Mononuclear cell (primary cell): ENCODE results near the gene SIDT1. TPM values are rescaled to one million over a fixed set of nuclear protein-coding genes. Genes with fewer than 3 reads are reported as not detected.

Source experiments
- H3K27me3 ChIP-seq: 2 replicates; pipeline ENCODE4 v1.6.0; 2011; ENCODE audit warnings: low read length, control low read depth; ENCODE audit not compliant: insufficient read depth
- H3K4me1 ChIP-seq: 2 replicates; pipeline ENCODE4 v1.5.1; 2011; ENCODE audit warnings: mild to moderate bottlenecking, low read length, control low read depth; ENCODE audit not compliant: insufficient read depth
- H3K4me3 ChIP-seq: 2 replicates; pipeline ENCODE4 v1.5.1; 2011; ENCODE audit warnings: mild to moderate bottlenecking, low read length, moderate library complexity
- H3K9me3 ChIP-seq: 2 replicates; pipeline ENCODE4 v1.5.1; 2011; ENCODE audit warnings: low read depth, mild to moderate bottlenecking, control low read depth, low read length
- total RNA-seq: library from RNA; depleted of rRNA; stranded (reverse); fragments of >200 nt; gene quantifications from one replicate; pipeline ENCODE4 v1.2.3, GENCODE V29; 2012

The SIDT1 gene
- total RNA-seq, result 38.5 TPM

GRCh38 chr3:113531826-113532697 lies at the start of gene SIDT1:
TSS of gene SIDT1 (plus strand) at chr3:113532555. CDS start at chr3:113533022, 467 bp downstream.
- Histone ChIP-seq H3K4me1 (peaks cover 38% of the 10 kb centered on the region), H3K27me3 (no peaks in the 10 kb centered on the region), H3K9me3 (no peaks in the 10 kb centered on the region), H3K4me3 (peak within 1 kb of the TSS; percentile 75)

- Histone ChIP-seq H3K4me1 (peaks cover 4% of the 10 kb centered on the region), H3K4me3 (no peak overlapping the region), H3K27me3 (no peaks in the 10 kb centered on the region), H3K9me3 (no peaks in the 10 kb centered on the region)
Measured at GRCh38 chr3:113485161-113485609, 47.2 kb upstream of the SIDT1 start.

GRCh38 chr3:113495035-113495434 lies 37.3 kb upstream of the SIDT1 start:
- Histone ChIP-seq H3K4me1 (no peaks in the 10 kb centered on the region), H3K9me3 (no peaks in the 10 kb centered on the region), H3K4me3 (no peak overlapping the region), H3K27me3 (no peaks in the 10 kb centered on the region)

- Histone ChIP-seq H3K27me3 (no peaks in the 10 kb centered on the region), H3K4me1 (no peaks in the 10 kb centered on the region), H3K9me3 (no peaks in the 10 kb centered on the region), H3K4me3 (no peak overlapping the region)
Measured at GRCh38 chr3:113496924-113497323, 35.4 kb upstream of the SIDT1 start.

- Histone ChIP-seq H3K9me3 (no peaks in the 10 kb centered on the region), H3K27me3 (no peaks in the 10 kb centered on the region), H3K4me1 (no peaks in the 10 kb centered on the region), H3K4me3 (no peak overlapping the region)
Measured at GRCh38 chr3:113498221-113499005, 33.9 kb upstream of the SIDT1 start.

GRCh38 chr3:113499081-113499480 lies 33.3 kb upstream of the SIDT1 start:
- no peaks in the 10 kb centered on the region for H3K9me3 ChIP-seq
- no peak overlapping the region for H3K4me3 ChIP-seq
- no peaks in the 10 kb centered on the region for H3K27me3 ChIP-seq
- no peaks in the 10 kb centered on the region for H3K4me1 ChIP-seq

GRCh38 chr3:113501597-113501996 lies 30.8 kb upstream of the SIDT1 start:
- H3K9me3 ChIP-seq, result no peaks in the 10 kb centered on the region
- no peaks in the 10 kb centered on the region for H3K4me1 ChIP-seq
- no peak overlapping the region for H3K4me3 ChIP-seq
- no peaks in the 10 kb centered on the region for H3K27me3 ChIP-seq

GRCh38 chr3:113505867-113506266 lies 26.5 kb upstream of the SIDT1 start:
- Histone ChIP-seq H3K9me3 (no peaks in the 10 kb centered on the region), H3K27me3 (no peaks in the 10 kb centered on the region), H3K4me3 (no peak overlapping the region), H3K4me1 (no peaks in the 10 kb centered on the region)

- no peaks in the 10 kb centered on the region for H3K4me1 ChIP-seq
- no peak overlapping the region for H3K4me3 ChIP-seq
- no peaks in the 10 kb centered on the region for H3K27me3 ChIP-seq
- H3K9me3 ChIP-seq, result no peaks in the 10 kb centered on the region
Measured at GRCh38 chr3:113507501-113508067, 24.8 kb upstream of the SIDT1 start.

- Histone ChIP-seq H3K9me3 (no peaks in the 10 kb centered on the region), H3K27me3 (no peaks in the 10 kb centered on the region), H3K4me1 (peaks cover 3% of the 10 kb centered on the region), H3K4me3 (no peak overlapping the region)
Measured at GRCh38 chr3:113508966-113509365, 23.4 kb upstream of the SIDT1 start.

GRCh38 chr3:113514265-113514769 lies 18.0 kb upstream of the SIDT1 start:
- no peaks in the 10 kb centered on the region for H3K9me3 ChIP-seq
- H3K27me3 ChIP-seq, result no peaks in the 10 kb centered on the region
- H3K4me3 ChIP-seq, result peak overlapping the region; percentile 84
- H3K4me1 ChIP-seq, result peaks cover 20% of the 10 kb centered on the region

- Histone ChIP-seq H3K9me3 (no peaks in the 10 kb centered on the region), H3K27me3 (peaks cover 3% of the 10 kb centered on the region), H3K4me3 (peak overlapping the region; percentile 84), H3K4me1 (peaks cover 20% of the 10 kb centered on the region)
Measured at GRCh38 chr3:113516115-113516505, 16.2 kb upstream of the SIDT1 start.

GRCh38 chr3:113521981-113522380 lies 10.4 kb upstream of the SIDT1 start:
- Histone ChIP-seq H3K9me3 (no peaks in the 10 kb centered on the region), H3K27me3 (peaks cover 3% of the 10 kb centered on the region), H3K4me3 (no peak overlapping the region), H3K4me1 (no peaks in the 10 kb centered on the region)

- Histone ChIP-seq H3K4me1 (no peaks in the 10 kb centered on the region), H3K27me3 (peaks cover 3% of the 10 kb centered on the region), H3K9me3 (no peaks in the 10 kb centered on the region), H3K4me3 (no peak overlapping the region)
Measured at GRCh38 chr3:113523241-113523640, 9.1 kb upstream of the SIDT1 start.
